NCI-H69 (cell line): ENCODE data around the gene TXLNB.
"Not testable (repeated sequence)": the region's sequence is repeated elsewhere in the genome, so short reads cannot be mapped to it uniquely, and the experiment has no call there.

Experiments used
- DNase-seq: peaks from one replicate; lab custom pipeline; 2025; lab: John Stamatoyannopoulos, UW

Gene TXLNB

DNA sequence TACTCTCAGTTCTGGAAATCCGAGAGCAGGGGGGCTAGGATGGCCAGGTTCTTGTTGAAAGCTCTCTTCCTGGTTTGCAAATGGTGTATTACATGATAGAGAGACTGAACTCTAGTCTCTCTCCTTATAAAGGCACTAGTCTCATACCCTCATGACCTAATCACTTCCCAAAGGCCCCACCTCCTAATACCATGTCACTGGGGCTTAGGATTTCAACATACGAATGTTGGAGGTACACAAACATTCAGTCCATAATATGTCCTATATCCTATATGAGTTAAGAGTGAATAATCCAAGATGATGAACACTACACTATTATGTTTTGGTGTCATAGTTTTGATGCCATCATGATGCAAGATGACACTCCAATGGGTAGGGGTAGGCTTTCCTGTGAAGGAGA, 20.0 kb upstream of the TXLNB start:
- no peak for DNase-seq

DNA sequence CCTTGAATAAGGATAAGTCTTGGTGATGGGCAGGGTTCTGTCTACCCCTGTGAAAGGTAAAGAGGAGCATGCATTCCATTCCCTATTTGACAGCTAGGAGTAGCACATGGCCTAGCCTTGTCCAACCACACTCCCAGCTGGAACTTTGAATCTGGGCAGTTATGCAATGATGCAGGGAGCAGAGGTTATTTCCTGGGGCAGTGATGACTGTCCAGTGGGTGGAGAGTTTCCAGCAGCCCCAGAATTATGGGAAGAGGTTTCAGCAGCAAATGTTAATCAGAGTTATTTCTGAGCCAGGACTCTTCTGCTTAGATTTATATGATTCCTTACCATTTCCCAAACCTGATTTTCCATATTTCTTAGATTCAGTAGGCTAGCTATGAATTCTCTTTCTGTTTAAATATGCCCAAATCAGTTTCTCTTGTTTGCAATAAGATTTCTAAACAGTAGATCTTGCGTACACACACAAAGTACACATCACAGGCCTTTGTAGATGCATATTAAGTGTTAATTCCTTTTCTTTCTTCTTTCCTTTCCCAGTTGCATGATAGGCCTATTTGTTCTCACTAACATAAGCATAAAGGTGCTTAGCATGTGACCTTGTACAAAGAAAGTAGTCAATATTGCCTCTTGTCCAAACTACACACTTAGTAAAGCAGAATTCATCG, 17.3 kb upstream of the TXLNB start:
- no peak for DNase-seq

DNA sequence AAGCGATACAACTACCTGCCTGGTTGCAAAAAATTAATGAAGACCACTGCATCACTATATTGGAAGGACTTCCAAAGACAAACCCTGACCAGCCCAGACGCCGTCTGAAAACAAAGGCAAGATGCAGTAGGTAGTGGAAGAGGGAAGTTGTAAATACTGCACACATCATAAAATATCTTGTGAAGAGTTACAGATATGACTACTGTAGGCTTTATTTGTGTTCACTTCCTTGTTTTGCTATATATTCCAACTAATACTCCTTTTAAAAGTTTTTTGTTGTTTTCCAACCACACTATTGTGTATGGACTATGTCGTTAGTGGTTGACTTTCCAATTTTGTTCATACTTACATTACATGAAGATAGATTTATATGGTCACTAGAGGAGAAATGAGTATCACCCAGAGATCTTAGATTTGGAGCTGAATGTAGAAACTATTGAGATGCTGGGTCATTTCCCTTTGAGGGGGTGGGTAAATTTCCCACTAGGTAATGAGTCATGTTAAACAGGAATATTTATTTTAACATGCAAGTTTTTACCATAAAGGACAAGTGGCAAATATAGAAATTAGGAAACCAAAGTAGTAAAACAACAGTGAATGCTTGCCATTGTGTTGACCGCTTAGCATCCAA, 16.6 kb upstream of the TXLNB start:
- DNase-seq, result no peak

DNA sequence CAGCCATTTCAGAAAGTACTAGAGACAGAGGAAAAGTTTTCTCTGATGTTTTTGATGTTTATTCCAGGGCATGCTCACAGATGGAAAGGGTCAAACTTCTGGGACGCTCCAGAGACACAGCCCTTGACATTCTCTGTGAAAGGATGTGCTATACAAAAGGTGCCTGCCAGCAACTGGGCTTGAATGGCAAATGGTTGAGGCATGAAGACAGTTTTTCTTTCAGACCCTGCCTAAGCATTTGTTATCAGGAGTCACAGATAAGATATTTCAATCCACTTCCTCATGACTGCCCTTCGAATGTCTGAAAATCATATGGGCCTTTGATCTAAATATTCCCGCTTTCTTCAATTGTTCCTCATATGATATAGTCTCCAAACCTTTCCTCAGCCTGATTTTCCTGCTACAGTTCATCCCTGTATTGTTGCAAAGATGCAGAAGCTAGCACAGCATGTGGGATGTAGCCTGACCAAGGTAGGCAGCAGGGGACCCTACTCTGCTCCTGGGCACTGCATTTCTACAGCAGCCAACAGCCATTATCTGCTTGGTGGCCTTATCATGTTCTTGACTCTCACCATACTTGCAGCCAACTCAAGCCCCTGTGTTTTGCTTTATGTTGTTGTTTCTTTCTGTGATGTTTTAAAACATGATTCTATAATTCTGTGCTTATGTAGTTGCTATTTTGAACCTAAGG, 14.6 kb upstream of the TXLNB start:
- DNase-seq, result no peak

DNA sequence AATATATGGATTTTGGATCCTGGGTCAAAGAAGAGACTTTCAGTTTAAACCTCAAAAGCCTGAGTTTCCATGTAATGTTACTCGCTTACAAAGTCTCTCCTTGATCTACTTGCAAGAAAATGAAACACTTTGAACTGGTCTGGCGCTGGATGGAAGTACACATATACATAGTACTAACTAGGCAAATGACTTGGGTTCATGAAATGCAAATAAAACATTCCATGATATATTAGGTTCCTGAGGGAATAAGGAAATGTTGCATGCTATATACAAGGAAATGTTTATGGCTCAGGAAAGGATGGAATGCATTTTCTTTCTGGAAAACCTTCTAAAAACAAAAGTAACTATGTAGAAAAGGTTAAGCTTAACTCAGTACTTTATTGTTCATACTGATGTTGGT, 11.4 kb upstream of the TXLNB start:
- DNase-seq, result peak; percentile 11

DNA sequence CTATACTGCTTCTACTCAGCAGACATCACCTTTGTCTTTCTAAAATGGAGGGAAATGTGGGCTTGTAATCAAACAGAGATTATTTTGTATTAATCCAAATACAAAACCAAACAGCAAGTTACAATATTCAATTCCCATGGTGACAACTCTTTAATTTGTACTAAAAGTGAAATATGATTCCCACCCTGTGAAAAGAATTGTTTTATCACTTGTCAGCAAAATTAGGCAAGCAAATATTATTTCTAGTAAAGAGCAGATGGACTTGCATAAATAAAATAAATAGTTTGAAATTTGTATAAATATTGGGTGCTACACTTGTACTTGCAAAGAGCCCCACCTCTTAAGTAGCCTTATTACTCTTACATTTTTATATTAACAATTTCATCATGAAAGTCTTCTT, 6.1 kb upstream of the TXLNB start:
- no peak for DNase-seq

DNA sequence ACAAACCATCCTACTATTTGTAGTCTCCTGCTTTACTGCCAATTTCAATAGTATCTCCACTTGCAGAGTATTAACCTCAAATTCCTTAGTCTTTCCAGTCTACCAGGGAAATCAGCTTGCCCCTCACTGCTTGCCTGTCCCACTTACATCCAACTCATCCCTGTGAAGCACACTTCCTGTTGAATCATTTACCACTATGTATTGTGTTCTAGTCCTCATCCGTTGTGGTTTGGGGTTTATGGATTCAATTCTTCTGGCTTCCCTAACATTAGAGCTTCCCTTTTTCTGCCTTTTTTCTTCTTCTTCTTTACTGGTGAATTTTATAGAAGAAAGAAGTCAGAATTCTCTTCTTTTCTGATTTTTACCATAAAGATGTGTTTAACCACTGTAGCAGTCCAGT, 5.1 kb upstream of the TXLNB start:
- DNase-seq, result no peak

DNA sequence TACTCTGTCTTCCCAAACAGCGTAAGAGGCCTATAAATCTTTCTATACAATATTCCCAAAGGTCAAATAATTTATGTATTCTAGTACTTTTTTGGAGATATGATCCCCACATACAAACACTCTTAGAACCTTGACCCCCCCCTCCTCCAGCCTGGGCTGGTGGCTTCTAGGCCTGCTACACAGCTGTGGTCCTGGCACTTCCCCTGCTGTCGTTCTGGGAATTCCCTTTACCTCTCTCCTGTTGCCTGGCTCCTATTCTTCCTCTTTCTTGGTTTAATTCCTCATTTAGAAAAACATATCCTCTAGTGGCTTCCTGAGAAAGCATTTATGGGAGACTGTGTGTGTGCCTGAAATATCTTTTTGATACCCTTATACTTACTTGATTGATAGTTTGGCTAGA, 4.1 kb upstream of the TXLNB start:
- peak; percentile 22 for DNase-seq

DNA sequence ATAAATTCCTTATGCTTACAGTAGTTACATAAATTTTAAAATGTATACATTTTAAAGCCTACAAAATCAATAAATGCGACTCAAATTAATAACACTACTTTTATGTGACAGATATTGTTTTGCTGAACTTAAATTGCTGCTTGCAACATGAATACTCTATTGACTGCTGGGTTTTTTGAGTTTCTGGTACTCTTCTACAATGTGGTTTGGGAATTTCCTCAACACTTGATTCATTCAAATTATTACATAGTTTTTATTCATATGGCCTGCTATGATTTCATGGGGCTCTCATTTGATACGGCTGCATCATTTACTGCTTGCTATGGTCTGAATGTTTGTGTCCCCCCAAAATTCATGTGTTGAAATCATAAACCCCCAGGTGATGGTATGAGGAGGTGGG, 2.3 kb upstream of the TXLNB start:
- DNase-seq, result no peak

DNA sequence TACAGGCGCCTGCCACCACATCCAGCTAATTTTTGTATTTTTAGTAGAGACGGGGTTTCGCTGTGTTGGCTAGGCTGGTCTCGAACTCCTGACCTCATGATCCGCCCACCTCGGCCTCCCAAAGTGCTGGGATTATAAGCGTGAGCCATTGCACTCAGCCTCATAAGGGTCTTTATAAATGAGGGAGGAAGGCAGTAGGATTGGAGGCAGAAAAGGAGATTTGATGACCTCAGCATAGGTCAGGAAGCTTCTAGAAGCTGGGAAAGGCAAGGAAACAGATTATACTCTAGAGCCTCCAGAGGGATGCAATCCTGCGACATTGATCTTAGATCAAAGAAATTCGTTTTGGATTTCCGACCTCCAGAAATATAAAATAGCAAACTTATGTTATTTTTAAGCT, 1.4 kb upstream of the TXLNB start:
- DNase-seq, result not testable (repeated sequence)

DNA sequence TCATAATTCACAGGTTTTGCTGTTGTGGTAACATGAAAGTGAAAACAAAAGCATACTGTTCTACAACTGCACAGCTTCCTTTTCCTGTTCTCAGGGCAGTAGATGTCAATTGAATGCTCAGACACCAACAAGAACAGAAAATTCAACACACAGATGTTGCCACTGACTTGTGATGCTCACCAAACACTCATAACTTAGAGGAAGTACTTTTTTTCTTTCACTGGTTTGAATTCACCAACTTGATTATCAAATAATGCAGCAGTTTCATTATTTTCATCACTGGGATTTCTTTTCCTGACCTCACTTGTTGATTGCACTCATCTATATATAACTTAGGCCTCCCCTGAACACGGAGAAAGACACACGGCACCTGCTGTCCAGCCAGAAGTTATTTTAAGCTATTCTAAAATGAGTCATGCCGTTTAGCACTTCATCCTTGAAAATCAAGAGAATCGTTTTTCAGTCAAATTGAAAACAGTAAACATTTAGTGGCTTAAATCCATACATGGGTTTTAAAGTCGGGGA, 949 bp downstream of the TXLNB start:
- peak; percentile 74 for DNase-seq

DNA sequence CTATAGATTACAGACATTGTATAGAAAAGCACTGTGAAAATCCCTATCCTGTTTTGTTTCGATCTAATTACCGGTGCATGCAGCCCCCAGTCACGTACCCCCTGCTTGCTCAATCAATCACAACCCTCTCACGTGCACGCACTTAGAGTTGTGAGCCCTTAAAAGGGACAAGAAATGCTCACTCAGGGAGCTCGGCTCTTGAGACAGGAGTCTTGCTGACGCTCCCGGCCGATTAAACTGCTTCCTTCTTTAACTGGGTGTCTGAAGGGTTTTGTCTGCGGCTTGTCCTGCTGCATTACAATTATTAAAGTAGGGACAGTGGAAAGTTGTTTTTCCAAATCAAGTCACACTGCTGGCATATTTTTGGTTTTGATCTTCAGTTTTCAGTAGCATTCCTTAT, 2.6 kb downstream of the TXLNB start:
- DNase-seq, result no peak

DNA sequence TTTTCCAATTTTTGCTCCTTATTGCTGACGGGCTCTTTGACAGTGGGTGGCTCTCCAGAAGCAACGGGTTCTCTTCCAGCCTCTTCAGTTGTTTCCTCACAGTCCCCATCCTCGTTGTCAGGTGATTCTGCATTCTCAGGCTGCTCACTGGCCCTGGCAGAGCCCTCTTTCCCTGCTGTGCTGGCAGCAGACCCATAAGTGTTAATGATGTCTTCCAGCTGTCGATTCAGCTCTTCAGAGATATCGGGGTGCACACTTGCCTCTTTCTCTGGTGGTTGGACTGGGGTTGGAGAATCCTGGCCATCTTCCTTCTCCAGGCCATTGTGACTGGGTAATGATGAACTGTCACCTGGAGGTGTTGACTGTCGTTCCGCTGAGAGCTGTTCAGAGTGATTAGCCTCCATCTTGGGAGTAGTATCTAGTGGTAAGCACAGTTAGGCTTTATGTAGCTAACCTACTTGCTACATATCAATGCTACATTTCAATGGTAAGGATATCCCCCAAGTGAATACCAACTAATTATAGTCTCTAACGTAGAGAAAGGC, 3.2 kb downstream of the TXLNB start:
- DNase-seq, result no peak

DNA sequence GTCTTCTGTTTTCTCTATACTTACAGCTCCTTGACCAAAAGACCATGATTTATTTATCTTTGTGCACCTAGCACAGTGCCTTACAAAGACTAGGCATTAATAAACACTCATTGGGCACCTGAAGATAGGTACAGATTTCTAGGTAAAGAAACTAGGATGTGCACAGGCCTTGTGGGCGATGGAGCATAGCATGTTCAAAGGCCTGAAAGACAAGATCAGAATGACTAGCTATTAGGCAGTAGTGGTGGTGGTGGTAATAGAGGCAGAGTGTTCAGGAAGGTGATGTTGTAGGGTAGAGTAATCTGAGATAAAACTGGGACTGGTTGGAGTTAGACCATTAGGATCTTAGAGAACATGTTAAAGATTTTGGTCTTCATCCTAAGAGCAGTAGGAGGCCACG, 3.9 kb downstream of the TXLNB start:
- DNase-seq, result no peak

DNA sequence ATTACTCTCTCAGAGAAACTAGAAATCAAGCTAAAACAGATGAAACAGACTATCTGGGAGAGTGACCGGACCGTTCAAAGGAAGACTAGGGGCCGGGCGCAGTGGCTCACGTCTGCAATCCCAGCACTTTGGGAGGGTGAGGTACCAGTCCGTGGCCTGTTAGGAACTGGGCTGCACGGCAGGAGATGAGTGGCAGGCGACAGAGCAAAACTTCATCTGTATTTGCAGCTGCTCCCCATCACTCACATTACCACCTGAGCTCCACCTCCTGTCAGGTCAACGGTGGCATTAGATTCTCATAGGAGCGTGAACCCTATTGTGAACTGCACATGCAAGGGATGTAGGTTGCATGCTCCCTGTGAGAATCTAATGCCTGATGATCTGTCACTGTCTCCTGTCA, 5.4 kb downstream of the TXLNB start:
- not testable (repeated sequence) for DNase-seq

DNA sequence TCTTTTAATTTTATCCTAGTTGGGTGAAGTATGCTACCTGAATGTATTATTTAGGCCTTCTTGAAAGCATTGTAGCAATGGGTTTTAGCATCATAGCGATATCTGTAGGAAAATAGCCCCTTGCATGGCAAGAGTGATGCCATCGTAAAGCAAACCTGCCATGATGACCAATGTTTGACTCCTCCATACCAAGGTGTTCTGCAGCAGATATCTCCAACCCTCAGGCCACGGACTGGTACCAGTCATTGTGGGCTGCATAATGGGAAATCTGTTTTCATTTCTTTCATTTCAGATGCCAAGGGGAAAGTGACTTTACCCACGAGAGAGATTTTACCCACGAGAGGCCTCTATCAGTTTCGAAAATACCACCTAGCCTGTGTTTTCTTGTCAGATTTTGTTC, 6.2 kb downstream of the TXLNB start:
- no peak for DNase-seq

DNA sequence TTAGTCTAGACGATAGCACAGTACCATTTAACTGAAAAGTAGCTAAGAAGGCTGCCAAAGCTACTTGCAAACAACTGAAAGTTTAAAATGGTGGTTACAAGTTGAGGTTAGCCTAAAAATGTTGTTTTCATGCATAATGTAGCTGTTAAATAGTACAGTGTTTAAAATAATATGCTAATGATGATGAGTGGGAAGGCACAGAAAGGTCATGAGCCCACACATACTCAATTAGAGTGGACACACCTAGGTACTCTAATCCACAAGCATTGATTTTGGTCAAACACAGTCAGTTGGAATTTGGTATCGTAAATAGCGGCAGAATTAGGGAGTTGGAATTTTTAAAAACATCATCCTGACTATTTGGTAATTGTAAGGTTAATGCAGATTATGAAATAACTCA, 7.0 kb downstream of the TXLNB start:
- no peak for DNase-seq

DNA sequence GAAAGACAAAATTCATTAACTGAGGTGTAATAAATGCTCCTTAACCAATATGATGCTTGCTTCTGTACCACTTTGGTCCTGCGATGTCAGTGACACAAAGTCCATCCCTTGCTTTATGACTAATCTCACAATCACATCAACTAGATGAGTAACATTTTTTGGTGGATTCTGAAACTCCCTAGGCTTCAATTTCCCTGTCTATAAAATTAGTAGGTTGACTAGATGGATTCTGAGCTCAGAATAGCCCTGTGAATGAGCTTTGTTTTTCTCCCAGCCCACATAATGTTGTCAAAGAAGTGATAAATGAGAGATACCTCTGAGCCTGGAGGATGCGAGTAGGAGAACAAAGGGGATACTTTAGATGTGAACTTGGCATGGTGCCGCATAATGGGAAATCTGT, 9.1 kb downstream of the TXLNB start:
- peak; percentile 30 for DNase-seq

DNA sequence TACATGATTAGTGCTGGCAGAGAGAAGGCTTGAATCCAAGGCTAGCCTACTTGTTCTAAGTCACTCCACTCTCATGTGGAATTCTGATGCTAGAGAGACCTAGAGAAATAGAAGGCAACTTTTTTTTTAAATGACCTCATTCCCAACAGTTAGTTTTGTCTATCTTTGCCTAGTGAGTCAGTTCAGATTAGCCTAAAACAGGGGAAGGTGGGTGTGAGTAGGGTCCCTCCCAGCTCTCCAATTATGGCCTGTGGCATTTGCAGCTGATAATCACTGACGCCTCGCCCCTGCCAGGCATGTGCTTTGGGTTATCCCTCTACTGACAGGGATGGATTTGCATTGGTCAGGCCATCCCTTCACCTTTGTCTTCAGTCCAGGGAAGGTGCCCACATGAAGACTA, 13.6 kb downstream of the TXLNB start:
- DNase-seq, result no peak

DNA sequence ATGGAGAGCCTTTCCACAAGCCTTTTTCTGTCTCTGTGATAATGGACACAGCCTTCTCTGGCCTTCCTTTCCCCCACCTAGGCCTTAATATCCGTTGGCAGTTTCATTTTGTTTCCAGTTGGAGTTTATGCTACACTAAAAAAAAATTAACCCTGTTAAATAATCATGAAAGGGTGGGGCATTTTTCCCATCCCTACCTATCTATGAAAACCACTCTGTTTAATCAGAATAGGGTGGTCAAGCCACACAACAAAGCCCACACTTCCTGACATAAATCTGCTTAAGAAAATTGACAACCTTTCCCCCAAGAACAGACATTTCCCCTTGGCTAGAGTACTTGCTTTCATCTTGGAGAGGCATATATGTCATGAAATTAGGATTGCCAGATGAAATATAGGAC, 14.2 kb downstream of the TXLNB start:
- no peak for DNase-seq

DNA sequence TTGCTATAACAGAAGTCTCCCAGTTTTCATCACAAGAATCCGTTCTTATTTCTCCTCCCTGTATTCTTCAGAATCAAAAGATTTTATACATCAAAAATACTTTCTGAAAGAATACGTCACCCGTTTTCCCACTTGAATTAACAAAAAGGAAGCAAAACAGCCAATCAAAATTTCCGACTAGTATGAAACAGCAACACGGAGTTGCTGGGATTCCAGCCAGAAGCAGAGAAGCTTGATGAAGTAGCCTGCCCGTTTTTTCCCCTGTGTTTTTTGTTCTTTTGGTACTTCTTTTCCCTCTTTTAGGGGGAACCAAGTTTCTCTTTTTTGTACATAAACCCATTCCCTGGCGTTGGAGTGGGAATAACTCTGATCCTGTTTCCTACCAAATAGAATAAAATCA, 14.6 kb downstream of the TXLNB start:
- DNase-seq, result no peak

DNA sequence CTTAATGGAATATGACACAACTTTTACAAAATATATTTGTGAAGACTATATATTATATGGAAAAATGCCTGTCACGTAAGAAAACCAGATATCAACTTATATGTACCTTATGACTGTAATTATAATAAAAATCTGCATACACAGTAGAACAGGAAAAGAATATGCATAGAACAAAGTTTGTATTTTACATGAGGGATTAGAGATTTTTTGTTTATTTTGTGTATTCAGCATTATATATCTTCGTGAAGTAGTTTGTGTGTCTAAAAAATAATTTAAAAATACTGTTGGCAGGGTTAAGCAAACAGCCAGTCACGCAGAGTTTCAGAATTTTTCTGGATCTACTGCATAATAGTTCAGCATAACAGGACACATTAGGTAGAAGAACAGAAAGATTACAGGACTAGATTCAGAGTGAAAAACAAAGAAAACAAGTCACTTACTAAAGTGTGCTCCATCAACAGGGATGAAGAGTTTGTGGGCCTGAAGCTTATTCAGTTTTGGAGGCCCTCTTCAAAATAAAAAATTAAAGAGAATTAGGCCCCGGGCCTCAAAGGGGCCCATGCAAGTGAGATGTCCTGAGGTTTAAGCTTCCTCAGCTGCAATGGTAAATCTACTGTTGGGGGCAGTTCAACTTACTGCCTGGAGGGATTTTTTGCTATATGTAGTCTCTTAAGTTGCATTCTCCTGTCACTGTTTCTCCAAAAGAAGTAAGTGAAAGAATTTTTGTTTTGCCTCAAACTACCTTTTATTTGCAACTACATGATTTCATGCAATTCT, 16.3 kb downstream of the TXLNB start:
- DNase-seq, result no peak
